ENCODE data around the gene DEGS1.
A peak's percentile ranks its signal among the peaks of the same experiment; 100 is the strongest.

DEGS1 gene

DNA sequence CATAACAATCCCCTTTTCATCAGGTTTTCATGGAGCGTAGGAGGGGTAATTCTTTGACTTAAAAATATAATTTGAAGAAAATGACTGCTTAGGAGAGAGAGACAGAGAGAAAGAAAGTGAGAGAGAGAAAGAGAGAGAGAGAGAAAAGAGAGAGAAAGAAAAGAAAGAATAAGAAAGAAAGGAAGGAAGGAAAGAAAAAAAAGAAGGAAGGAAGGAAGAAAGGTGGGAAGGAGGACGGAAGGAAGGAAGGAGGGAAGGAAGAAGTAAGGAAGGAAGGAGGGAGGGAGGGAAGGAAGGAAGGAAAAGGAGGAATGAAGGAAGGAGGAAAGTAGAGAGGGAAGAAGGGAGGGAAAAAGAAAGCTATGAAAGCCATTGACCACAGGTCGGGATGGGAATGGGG is 10.8 kb upstream of the DEGS1 start:
- CTCF ChIA-PET: interaction anchor here (0.7 to 1.5 kb wide), 2 partner anchors 10 to 161 kb away, joined by 3 read pairs; no protein-coding TSS in a partner anchor
- POLR2A ChIA-PET: interaction anchor here (1.0 kb wide), 1 partner anchor 11 kb away, joined by 3 read pairs; the partner anchor contains the start of gene DEGS1

DNA sequence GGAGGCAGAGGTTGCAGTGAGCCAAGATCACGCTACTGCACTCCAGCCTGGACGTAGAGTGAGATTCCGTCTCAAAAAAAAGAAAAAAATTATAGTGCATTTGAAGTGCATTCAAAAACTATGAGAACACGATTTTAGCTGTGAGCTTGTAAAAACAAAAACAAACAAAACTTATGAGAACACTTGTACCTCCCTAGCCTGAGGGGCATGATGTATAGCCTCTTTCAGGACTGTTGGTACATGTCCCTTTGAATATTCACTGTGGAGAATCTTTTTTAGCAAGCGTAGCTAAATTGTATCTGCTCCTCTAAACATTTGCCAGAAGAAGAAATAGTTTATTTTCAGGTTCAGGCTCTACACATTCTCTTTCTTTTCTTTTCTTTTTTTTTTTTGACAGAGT is 9.5 kb upstream of the DEGS1 start:
- H3K27ac ChIP-seq (ENCODE audit: extremely low read depth, low read depth, low read length): no peak overlapping the region
- TF ChIP-seq ZFHX2 (tag by site-specific recombination; conservative IDR thresholded peaks at IDR 0.05) (no peak), FEZF1 (tag by site-specific recombination; IDR thresholded peaks at IDR 0.05) (0 out of 2 replicates have a peak, but pooled peaks have one; percentile 11), WT1 (tag by site-specific recombination; IDR thresholded peaks at IDR 0.05) (peak; percentile 95), ZNF248 (tag by site-specific recombination; IDR thresholded peaks at IDR 0.05) (no peak), ZNF776 (tag by site-specific recombination; IDR thresholded peaks at IDR 0.05; ENCODE audit: borderline replicate concordance) (no peak), SP7 (tag by site-specific recombination; IDR thresholded peaks at IDR 0.05) (0 out of 2 replicates have a peak, but pooled peaks have one; percentile 26), ZBTB20 (tag by site-specific recombination; IDR thresholded peaks at IDR 0.05) (no peak)
- CTCF ChIA-PET: interaction anchor here (1.1 to 1.5 kb wide), 2 partner anchors 9 to 160 kb away, joined by 3 read pairs; no protein-coding TSS in a partner anchor
- H3K36me3 ChIP-seq (ENCODE audit: control insufficient read depth in 2 of 2, insufficient read depth in 1 of 2, low read length in 2 of 2): no peaks in the 10 kb centered on the region
- POLR2A ChIA-PET: interaction anchor here (0.5 to 1.3 kb wide), 2 partner anchors 10 to 22 kb away, joined by 5 to 6 read pairs; partner anchors contain the start of gene DEGS1
- H3K9me3 ChIP-seq (ENCODE audit: control insufficient read depth, insufficient read depth, low read depth, low read length): no peaks in the 10 kb centered on the region
- no peaks in the 10 kb centered on the region for H3K4me1 ChIP-seq (ENCODE audit: control insufficient read depth, insufficient read depth, low read length)
- H3K4me3 ChIP-seq (ENCODE audit: low read depth, low read length): no peak overlapping the region

More for the DNA sequence above, 10.8 kb upstream of the DEGS1 start:
- no peak overlapping the region for H3K4me3 ChIP-seq (ENCODE audit: low read depth, low read length)
- H3K27ac ChIP-seq (ENCODE audit: extremely low read depth, low read depth, low read length): no peak overlapping the region
- TF ChIP-seq, protein P1, sequence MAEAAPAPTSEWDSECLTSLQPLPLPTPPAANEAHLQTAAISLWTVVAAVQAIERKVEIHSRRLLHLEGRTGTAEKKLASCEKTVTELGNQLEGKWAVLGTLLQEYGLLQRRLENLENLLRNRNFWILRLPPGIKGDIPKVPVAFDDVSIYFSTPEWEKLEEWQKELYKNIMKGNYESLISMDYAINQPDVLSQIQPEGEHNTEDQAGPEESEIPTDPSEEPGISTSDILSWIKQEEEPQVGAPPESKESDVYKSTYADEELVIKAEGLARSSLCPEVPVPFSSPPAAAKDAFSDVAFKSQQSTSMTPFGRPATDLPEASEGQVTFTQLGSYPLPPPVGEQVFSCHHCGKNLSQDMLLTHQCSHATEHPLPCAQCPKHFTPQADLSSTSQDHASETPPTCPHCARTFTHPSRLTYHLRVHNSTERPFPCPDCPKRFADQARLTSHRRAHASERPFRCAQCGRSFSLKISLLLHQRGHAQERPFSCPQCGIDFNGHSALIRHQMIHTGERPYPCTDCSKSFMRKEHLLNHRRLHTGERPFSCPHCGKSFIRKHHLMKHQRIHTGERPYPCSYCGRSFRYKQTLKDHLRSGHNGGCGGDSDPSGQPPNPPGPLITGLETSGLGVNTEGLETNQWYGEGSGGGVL (tag by site-specific recombination; IDR thresholded peaks at IDR 0.05): no peak
- peak; percentile 94 for TF ChIP-seq ZNF596 (tag by site-specific recombination; IDR thresholded peaks at IDR 0.05)
- TF ChIP-seq ZNF544 (tag by site-specific recombination; IDR thresholded peaks at IDR 0.05): 0 out of 2 replicates have a peak, but pooled peaks have one; percentile 20
- TF ChIP-seq ZNF366 (tag by site-specific recombination; conservative IDR thresholded peaks at IDR 0.05): peak; percentile 99
- TF ChIP-seq ZNF114 (tag by site-specific recombination; IDR thresholded peaks at IDR 0.05): peak; percentile 84; the same call in 1 of the 2 replicates
- peak; percentile 98 for TF ChIP-seq PRDM1 (tag by site-specific recombination; IDR thresholded peaks at IDR 0.05)
- no peaks in the 10 kb centered on the region for H3K4me1 ChIP-seq (ENCODE audit: control insufficient read depth, insufficient read depth, low read length)
- H3K36me3 ChIP-seq (ENCODE audit: control insufficient read depth in 2 of 2, insufficient read depth in 1 of 2, low read length in 2 of 2): no peaks in the 10 kb centered on the region
- H3K9me3 ChIP-seq (ENCODE audit: control insufficient read depth, insufficient read depth, low read depth, low read length): no peaks in the 10 kb centered on the region

DNA sequence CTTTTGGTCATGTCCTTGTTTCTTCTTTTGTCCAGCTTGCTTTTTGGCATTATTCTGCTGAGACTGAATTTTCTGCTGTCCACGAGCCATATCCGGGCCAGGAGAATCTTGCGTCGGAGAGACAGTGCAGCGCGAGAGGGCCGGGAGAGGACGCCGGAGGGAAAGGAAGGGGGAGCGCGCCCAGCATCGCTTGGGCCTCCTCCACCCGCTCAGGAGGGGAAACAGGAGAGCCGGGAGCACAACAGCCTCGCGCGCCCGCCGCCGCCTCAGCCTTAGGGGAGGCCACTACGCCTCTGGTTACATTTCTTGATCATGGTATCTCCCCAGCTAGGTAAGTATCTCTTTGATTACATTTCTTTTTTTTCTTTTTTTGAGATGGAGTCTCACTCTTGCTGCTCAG is 7.4 kb upstream of the DEGS1 start:
- Histone ChIP-seq H3K4me1 (ENCODE audit: control insufficient read depth, insufficient read depth, low read length) (no peaks in the 10 kb centered on the region), H3K9me3 (ENCODE audit: control insufficient read depth, insufficient read depth, low read depth, low read length) (no peaks in the 10 kb centered on the region), H3K4me3 (ENCODE audit: low read depth, low read length) (no peak overlapping the region), H3K27ac (ENCODE audit: extremely low read depth, low read depth, low read length) (no peak overlapping the region), H3K36me3 (ENCODE audit: control insufficient read depth in 2 of 2, insufficient read depth in 1 of 2, low read length in 2 of 2) (no peaks in the 10 kb centered on the region)
- ChIA-PET CTCF (no interaction called here), POLR2A (interaction anchor here (0.6 kb wide), 1 partner anchor 1038 kb away, joined by 3 read pairs; no protein-coding TSS in a partner anchor)
- TF ChIP-seq, protein P2, sequence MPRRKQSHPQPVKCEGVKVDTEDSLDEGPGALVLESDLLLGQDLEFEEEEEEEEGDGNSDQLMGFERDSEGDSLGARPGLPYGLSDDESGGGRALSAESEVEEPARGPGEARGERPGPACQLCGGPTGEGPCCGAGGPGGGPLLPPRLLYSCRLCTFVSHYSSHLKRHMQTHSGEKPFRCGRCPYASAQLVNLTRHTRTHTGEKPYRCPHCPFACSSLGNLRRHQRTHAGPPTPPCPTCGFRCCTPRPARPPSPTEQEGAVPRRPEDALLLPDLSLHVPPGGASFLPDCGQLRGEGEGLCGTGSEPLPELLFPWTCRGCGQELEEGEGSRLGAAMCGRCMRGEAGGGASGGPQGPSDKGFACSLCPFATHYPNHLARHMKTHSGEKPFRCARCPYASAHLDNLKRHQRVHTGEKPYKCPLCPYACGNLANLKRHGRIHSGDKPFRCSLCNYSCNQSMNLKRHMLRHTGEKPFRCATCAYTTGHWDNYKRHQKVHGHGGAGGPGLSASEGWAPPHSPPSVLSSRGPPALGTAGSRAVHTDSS (tag by site-specific recombination; IDR thresholded peaks at IDR 0.05): no peak
- TF ChIP-seq ZNF354C (tag by site-specific recombination; IDR thresholded peaks at IDR 0.05; ENCODE audit: borderline replicate concordance, low read depth) (no peak), ZNF585B (tag by site-specific recombination; IDR thresholded peaks at IDR 0.05) (no peak), ZNF16 (tag by site-specific recombination; IDR thresholded peaks at IDR 0.05; ENCODE audit: low read depth) (no peak), ZNF501 (tag by site-specific recombination; IDR thresholded peaks at IDR 0.05) (no peak), PRDM1 (tag by site-specific recombination; IDR thresholded peaks at IDR 0.05) (0 out of 2 replicates have a peak, but pooled peaks have one; percentile 46)
- TF ChIP-seq, protein P3, sequence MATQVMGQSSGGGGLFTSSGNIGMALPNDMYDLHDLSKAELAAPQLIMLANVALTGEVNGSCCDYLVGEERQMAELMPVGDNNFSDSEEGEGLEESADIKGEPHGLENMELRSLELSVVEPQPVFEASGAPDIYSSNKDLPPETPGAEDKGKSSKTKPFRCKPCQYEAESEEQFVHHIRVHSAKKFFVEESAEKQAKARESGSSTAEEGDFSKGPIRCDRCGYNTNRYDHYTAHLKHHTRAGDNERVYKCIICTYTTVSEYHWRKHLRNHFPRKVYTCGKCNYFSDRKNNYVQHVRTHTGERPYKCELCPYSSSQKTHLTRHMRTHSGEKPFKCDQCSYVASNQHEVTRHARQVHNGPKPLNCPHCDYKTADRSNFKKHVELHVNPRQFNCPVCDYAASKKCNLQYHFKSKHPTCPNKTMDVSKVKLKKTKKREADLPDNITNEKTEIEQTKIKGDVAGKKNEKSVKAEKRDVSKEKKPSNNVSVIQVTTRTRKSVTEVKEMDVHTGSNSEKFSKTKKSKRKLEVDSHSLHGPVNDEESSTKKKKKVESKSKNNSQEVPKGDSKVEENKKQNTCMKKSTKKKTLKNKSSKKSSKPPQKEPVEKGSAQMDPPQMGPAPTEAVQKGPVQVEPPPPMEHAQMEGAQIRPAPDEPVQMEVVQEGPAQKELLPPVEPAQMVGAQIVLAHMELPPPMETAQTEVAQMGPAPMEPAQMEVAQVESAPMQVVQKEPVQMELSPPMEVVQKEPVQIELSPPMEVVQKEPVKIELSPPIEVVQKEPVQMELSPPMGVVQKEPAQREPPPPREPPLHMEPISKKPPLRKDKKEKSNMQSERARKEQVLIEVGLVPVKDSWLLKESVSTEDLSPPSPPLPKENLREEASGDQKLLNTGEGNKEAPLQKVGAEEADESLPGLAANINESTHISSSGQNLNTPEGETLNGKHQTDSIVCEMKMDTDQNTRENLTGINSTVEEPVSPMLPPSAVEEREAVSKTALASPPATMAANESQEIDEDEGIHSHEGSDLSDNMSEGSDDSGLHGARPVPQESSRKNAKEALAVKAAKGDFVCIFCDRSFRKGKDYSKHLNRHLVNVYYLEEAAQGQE (tag by site-specific recombination; IDR thresholded peaks at IDR 0.05): no peak
- TF ChIP-seq, protein P4, sequence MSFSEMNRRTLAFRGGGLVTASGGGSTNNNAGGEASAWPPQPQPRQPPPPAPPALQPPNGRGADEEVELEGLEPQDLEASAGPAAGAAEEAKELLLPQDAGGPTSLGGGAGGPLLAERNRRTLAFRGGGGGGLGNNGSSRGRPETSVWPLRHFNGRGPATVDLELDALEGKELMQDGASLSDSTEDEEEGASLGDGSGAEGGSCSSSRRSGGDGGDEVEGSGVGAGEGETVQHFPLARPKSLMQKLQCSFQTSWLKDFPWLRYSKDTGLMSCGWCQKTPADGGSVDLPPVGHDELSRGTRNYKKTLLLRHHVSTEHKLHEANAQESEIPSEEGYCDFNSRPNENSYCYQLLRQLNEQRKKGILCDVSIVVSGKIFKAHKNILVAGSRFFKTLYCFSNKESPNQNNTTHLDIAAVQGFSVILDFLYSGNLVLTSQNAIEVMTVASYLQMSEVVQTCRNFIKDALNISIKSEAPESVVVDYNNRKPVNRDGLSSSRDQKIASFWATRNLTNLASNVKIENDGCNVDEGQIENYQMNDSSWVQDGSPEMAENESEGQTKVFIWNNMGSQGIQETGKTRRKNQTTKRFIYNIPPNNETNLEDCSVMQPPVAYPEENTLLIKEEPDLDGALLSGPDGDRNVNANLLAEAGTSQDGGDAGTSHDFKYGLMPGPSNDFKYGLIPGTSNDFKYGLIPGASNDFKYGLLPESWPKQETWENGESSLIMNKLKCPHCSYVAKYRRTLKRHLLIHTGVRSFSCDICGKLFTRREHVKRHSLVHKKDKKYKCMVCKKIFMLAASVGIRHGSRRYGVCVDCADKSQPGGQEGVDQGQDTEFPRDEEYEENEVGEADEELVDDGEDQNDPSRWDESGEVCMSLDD (tag by site-specific recombination; IDR thresholded peaks at IDR 0.05): no peak

Data from HEK293 (cell line).